NCI-H2227 treated with DMSO at 0.1 percent for 48 hours (cell line): ENCODE results near the gene ZNF2.

Experiments used
- DNase-seq: peaks from one replicate; lab custom pipeline; 2025; lab: John Stamatoyannopoulos, UW

Gene ZNF2

GRCh38 chr2:95206096-95206495, 40.5 kb downstream of the ZNF2 start:
- DNase-seq, result no peak

GRCh38 chr2:95207111-95207961, 41.7 kb downstream of the ZNF2 start, which contains the start of gene ZNF892:
Gene ZNF892, plus strand, starts transcription at chr2:95207521. Its CDS starts 295 bp downstream, at chr2:95207816.
- DNase-seq, result peak; percentile 85

- no peak for DNase-seq
Measured at GRCh38 chr2:95208106-95208505, 42.5 kb downstream of the ZNF2 start.

- DNase-seq, result no peak
Measured at GRCh38 chr2:95215018-95215612, 49.5 kb downstream of the ZNF2 start.

GRCh38 chr2:95220449-95220848, 54.8 kb downstream of the ZNF2 start:
- DNase-seq, result no peak

GRCh38 chr2:95225658-95226057, 60.0 kb downstream of the ZNF2 start:
- DNase-seq, result no peak

- DNase-seq, result no peak
Measured at GRCh38 chr2:95231723-95232122, 66.1 kb downstream of the ZNF2 start.

GRCh38 chr2:95232232-95232631, 66.6 kb downstream of the ZNF2 start:
- DNase-seq, result no peak
